ENCODE data around the gene PRKD2. TPM values are rescaled to one million over a fixed set of nuclear protein-coding genes. Genes with fewer than 3 reads are reported as not detected.

PRKD2 gene
- total RNA-seq, 4 donors from 2014 or later, result 52.6 to 120 (median 66.7) TPM

DNA sequence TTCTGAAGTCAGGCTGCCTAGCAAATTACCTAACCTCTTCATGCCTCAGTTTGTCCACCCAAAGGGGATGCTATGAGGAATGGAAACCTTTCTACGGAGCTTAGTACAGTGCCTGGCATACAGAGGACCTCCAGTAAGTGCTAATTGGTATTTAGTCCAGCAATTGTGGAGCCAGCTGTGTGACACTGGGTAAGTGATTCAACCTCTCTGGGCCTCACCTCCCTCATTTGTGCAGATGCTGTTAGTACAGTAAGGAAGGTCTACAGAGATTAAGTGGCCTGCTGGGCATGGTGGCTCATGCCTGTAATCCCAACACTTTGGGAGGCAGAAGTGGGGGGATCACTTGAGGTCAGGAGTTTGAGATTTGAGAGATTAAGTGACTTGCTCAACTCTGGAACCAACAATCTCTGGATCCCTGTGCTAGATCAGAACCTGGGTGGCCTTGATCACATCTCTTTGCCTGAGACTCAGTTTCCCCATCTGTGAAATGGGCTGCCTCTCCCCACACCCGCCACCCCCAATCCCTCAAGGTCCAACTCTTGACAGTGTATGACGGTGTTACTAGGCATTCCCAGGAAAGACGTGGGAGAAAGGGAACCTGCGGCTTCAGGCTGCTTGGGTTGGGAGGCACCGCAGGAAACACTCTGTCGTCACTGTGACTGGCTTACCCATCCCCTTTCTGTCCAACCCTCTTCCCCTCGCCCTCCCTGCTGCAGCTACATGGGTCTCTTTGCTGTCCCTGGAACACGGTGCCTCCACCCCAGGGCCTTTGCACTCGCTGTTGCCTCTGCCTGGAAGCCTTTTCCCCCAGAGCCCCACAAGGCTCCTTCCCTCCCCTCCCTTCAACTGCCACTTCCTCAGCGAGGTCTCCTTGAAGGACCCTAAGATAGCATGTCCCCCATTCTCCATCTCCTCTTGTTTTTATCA, 18.3 kb downstream of the PRKD2 start:
- H3K4me3 ChIP-seq (ENCODE audit: low read depth, poor library complexity, severe bottlenecking), result no peak overlapping the region
- TF ChIP-seq POLR2A (IDR thresholded peaks at IDR 0.05) (no peak), CTCF (IDR thresholded peaks at IDR 0.05) (no peak)
- 99% methylated on average over 11 of the region's 11 CpGs for WGBS, 2 donors
- intact Hi-C loops (cut with DNase I; ENCODE audit: low total_unique reads), result no loop called here
- no peak for DNase-seq (ENCODE audit: low spot score in 2 of 2)

DNA sequence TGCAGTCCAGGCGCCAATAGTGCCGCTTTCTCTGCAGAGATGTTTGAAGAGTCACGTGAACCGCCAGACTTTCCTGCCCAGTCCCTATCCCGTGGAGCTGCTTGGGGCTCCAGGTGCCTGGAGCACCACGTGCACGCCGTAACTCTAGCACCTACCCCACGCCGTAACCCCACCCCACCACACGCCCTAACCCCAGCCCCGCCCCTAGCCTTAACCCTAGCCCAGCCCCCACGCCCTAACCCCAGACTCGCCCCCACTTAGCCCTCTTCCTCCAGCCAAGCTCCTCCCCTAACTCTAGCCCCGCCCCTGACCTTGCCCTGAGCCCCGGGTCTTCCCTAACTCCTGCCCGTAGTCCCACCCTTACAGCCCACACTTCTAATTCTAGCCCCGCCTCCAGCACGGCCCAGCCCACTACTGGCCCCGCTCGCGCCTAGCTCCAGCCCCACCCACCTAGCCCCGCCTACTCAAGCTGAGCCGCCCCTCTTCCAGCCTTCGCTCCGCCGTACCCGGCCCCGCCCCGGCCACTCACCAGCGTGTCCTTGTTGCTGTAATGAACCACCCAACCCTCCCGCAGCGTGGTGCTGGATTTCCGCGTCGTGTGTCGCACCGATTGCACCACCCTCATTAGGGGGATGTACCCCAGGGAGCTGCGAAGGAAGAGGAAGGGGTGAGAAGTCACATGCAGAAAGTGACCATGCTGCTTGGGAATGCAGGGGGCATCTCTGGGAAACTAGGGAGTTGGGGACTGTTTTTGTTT, 19.5 kb downstream of the PRKD2 start:
- no peak overlapping the region for H3K4me3 ChIP-seq (ENCODE audit: low read depth, poor library complexity, severe bottlenecking)
- intact Hi-C loops (cut with DNase I; ENCODE audit: low total_unique reads), result no loop called here
- TF ChIP-seq CTCF (IDR thresholded peaks at IDR 0.05) (no peak), POLR2A (IDR thresholded peaks at IDR 0.05) (no peak)
- 30 to 34% methylated on average over 39 of the region's 39 CpGs for WGBS, 2 donors
- peak; percentile 87 to 98 for DNase-seq (ENCODE audit: low spot score in 2 of 2)

DNA sequence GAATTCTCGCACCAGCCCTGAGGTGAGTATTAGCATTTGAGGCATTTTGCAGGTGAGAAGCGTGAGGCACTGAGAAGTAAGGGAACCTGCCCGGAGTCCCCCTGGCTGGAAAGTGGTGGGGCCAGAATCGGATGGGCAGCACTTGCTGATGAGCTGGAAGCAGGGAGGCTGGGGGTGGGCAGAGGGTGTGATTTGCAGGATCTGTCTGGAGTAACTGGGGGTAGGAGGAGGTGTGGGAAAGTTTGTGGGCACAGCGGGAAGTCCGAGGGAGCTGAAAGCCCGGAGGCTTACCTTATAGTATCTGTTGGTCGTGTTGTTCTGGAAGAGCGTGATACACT, 20.1 kb downstream of the PRKD2 start:
- DNase-seq (ENCODE audit: low spot score in 2 of 2), result no peak
- no peak for TF ChIP-seq CTCF (IDR thresholded peaks at IDR 0.05)
- TF ChIP-seq POLR2A (IDR thresholded peaks at IDR 0.05), result no peak
- intact Hi-C loops (cut with DNase I; ENCODE audit: low total_unique reads), result no loop called here
- WGBS, 2 donors, result 72 to 79% methylated on average over 9 of the region's 9 CpGs
- no peak overlapping the region for H3K4me3 ChIP-seq (ENCODE audit: low read depth, poor library complexity, severe bottlenecking)

- H3K4me3 ChIP-seq (ENCODE audit: low read depth, poor library complexity, severe bottlenecking), result no peak overlapping the region
- DNase-seq (ENCODE audit: low spot score in 2 of 2), result no peak
- 94 to 95% methylated on average over 10 of the region's 10 CpGs for WGBS, 2 donors
- no peak for TF ChIP-seq CTCF (IDR thresholded peaks at IDR 0.05)
- TF ChIP-seq POLR2A (IDR thresholded peaks at IDR 0.05), result no peak
- intact Hi-C loops (cut with DNase I; ENCODE audit: low total_unique reads), result no loop called here
These were observed 20.9 kb downstream of the PRKD2 start for GRCh38 chr19:46696052-46696451.

DNA sequence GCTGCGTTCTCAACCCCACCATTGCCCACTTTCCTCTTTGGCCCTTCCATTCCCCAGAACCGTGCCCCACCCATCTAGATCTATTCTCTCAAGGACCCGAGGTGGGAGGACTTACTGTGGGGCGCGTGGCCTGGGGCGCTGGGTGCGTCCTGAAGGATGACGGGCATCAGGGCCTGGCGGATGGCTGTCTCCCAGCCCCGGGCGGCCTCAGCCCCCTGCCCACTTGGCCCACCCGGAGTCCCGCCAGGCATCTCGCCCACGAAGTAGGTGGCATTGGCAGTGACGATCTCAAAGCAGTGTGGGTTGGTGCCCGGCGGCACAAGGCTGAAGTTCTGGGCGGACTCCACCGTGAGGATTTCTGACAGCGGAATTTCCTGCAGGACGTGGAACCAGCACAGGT, 23.2 kb downstream of the PRKD2 start:
- 90 to 94% methylated on average over 13 to 22 of the region's 22 CpGs for WGBS, 2 donors
- no peak overlapping the region for H3K4me3 ChIP-seq (ENCODE audit: low read depth, poor library complexity, severe bottlenecking)
- no peak for TF ChIP-seq POLR2A (IDR thresholded peaks at IDR 0.05)
- TF ChIP-seq CTCF (IDR thresholded peaks at IDR 0.05), result no peak
- intact Hi-C loops (cut with DNase I; ENCODE audit: low total_unique reads), result no loop called here
- DNase-seq (ENCODE audit: low spot score in 2 of 2), result no peak
